AG09309 (cell line): ENCODE measurements around the gene PODXL2.
"Not testable (repeated sequence)": the region's sequence is repeated elsewhere in the genome, so short reads cannot be mapped to it uniquely, and the experiment has no call there.

Source experiments
- DNase-seq: peaks from one replicate; pipeline ENCODE4 v3.0.0-alpha.2; 2010; ENCODE audit warnings: low read depth
- H3K4me3 ChIP-seq: 2 replicates; pipeline ENCODE4 v1.5.1; 2011; ENCODE audit warnings: mild to moderate bottlenecking, low read depth, low read length, moderate library complexity; ENCODE audit not compliant: control insufficient read depth
- CTCF ChIP-seq: IDR thresholded peaks from 2 replicates; pipeline ENCODE4 v1.5.1; 2011; ENCODE audit warnings: mild to moderate bottlenecking, low read depth, low read length, inconsistent platforms; ENCODE audit not compliant: insufficient read depth, control insufficient read depth; ENCODE audit errors: missing control alignments

Gene PODXL2

GRCh38 chr3:127647845-127648204 is 18.8 kb downstream of the PODXL2 start:
- TF ChIP-seq CTCF: no peak
- no peak overlapping the region for H3K4me3 ChIP-seq
- no peak for DNase-seq

GRCh38 chr3:127650236-127650635 is 21.3 kb downstream of the PODXL2 start:
- DNase-seq: no peak
- no peak overlapping the region for H3K4me3 ChIP-seq
- TF ChIP-seq CTCF: no peak

- no peak for TF ChIP-seq CTCF
- no peak overlapping the region for H3K4me3 ChIP-seq
- DNase-seq: no peak
Measured at GRCh38 chr3:127651516-127652172, 22.7 kb downstream of the PODXL2 start.

- DNase-seq: no peak
- H3K4me3 ChIP-seq: no peak overlapping the region
- TF ChIP-seq CTCF: peak; percentile 89
Measured at GRCh38 chr3:127652246-127652995, 23.4 kb downstream of the PODXL2 start.

GRCh38 chr3:127654374-127654773 is 25.4 kb downstream of the PODXL2 start:
- TF ChIP-seq CTCF: no peak
- DNase-seq: no peak
- no peak overlapping the region for H3K4me3 ChIP-seq

- DNase-seq, H3K4me3 ChIP-seq: not testable (repeated sequence)
Measured at GRCh38 chr3:127654993-127655392, 26.0 kb downstream of the PODXL2 start.

GRCh38 chr3:127655641-127656040 is 26.7 kb downstream of the PODXL2 start:
- peak; percentile 44 for DNase-seq
- TF ChIP-seq CTCF: no peak

More at GRCh38 chr3:127655641-127656040, 26.7 kb downstream of the PODXL2 start:
- no peak overlapping the region for H3K4me3 ChIP-seq
